K562 (cell line): Measurements from ENCODE around the gene APCDD1L. TPM values are rescaled to one million over a fixed set of nuclear protein-coding genes. Genes with fewer than 3 reads are reported as not detected.

Source experiments
- ATAC-seq: fragments of 200-7000 bp; cut with Tn5 transposase; 3 replicates; pipeline ENCODE4 v1.9.1; 2020; ENCODE audit warnings: moderate library complexity
- Bru-seq: library from RNA; stranded (reverse); fragments of 400-500 nt; gene quantifications from one replicate; lab custom pipeline; 2021; lab: Mats Ljungman, UMichigan
- BruChase-seq, 2 experiments: library from RNA; stranded (reverse); fragments of 400-500 nt; gene quantifications; one replicate each; lab custom pipeline; 2021; lab: Mats Ljungman, UMichigan
- BruUV-seq: library from RNA; stranded (reverse); fragments of 400-500 nt; replicated peaks from 2 replicates; lab custom pipeline; 2021; lab: Mats Ljungman, UMichigan
- CTCF ChIA-PET: fragments of 300-600 bp; formaldehyde crosslinking; extraction: SDS; loops from one replicate; lab custom pipeline; 2021; ENCODE audit warnings: low intra/inter-chr PET ratio; lab: Yijun Ruan, JAX
- POLR2A ChIA-PET: fragments of 300-600, 350-650 bp; sonication (Branson Sonifier 250); formaldehyde crosslinking; extraction: SDS; loops from one replicate; lab custom pipeline; 2021; ENCODE audit warnings: antibody characterized with exemption, inconsistent platforms; lab: Yijun Ruan, JAX
- DNase-seq, 4 experiments: peaks; one replicate each; pipeline versions ENCODE4 v3.0.0 to v3.0.0-alpha.2; 2011 to 2018; ENCODE audit warnings: low spot score in 3 of 4, mixed read lengths in 3 of 4; ENCODE audit errors: extremely low read depth in 1 of 4
- FAIRE-seq: peaks from 2 replicates; lab custom pipeline; 2011; peaks lifted over from hg19 to GRCh38; lab: Jason Lieb, UNC
- H2AFZ ChIP-seq: 2 replicates; pipeline ENCODE4 v1.6.0; 2011; ENCODE audit warnings: low read depth, low read length, control low read depth, inconsistent platforms
- H3K27ac ChIP-seq: fragments of 200-600 bp; 3 replicates; pipeline ENCODE4 v1.8.0; 2011; ENCODE audit warnings: low read depth, mild to moderate bottlenecking, control low read depth, inconsistent platforms, low read length, moderate library complexity, mixed read lengths; ENCODE audit errors: extremely low read depth
- H3K27me3 ChIP-seq, 2 experiments: fragments of 300-600 bp in 1 of 2; 2 replicates in 1 of 2; 3 replicates in 1 of 2; pipeline versions ENCODE4 v1.6.0 to v1.8.0; 2011; ENCODE audit warnings: inconsistent platforms in 2 of 2, low read length in 2 of 2, mild to moderate bottlenecking in 1 of 2, mixed read lengths in 1 of 2, moderate library complexity in 1 of 2; ENCODE audit not compliant: control insufficient read depth in 2 of 2, insufficient read depth in 2 of 2
- H3K36me3 ChIP-seq: fragments of 300-600 bp; 3 replicates; pipeline ENCODE4 v1.8.0; 2011; ENCODE audit warnings: mild to moderate bottlenecking, low read length, inconsistent platforms; ENCODE audit not compliant: control insufficient read depth, insufficient read depth
- H3K4me1 ChIP-seq, 2 experiments: fragments of 200-600 bp in 1 of 2; replicated peaks in 1 of 2; 2 replicates in 1 of 2; 3 replicates in 1 of 2; pipeline versions ENCODE4 v1.5.1 to v1.8.0; 2011; ENCODE audit warnings: inconsistent platforms in 2 of 2, low read length in 2 of 2, mild to moderate bottlenecking in 1 of 2, mixed read lengths in 1 of 2, moderate library complexity in 1 of 2; ENCODE audit not compliant: control insufficient read depth in 2 of 2, insufficient read depth in 2 of 2
- H3K4me2 ChIP-seq: 2 replicates; pipeline ENCODE4 v1.6.1; 2011; ENCODE audit warnings: low read length, control low read depth, inconsistent platforms, mixed read lengths; ENCODE audit not compliant: insufficient read depth
- H3K4me3 ChIP-seq: fragments of 200-600 bp; sonication (generic), shearing (Covaris generic); 2 replicates; pipeline ENCODE4 v1.5.1; 2016; ENCODE audit warnings: control low read depth, inconsistent platforms
- H3K79me2 ChIP-seq: fragments of 200-600 bp; 3 replicates; pipeline ENCODE4 v1.8.0; 2011; ENCODE audit warnings: low read length, inconsistent platforms; ENCODE audit not compliant: control insufficient read depth, insufficient read depth
- H3K9ac ChIP-seq, 2 experiments: 2 replicates each; pipeline versions ENCODE4 v1.6.0 to v1.6.1; 2011; ENCODE audit warnings: low read depth in 2 of 2, low read length in 2 of 2, control low read depth in 1 of 2, inconsistent platforms in 1 of 2, mild to moderate bottlenecking in 1 of 2, mixed read lengths in 1 of 2; ENCODE audit not compliant: insufficient read depth in 1 of 2
- H3K9me1 ChIP-seq: one replicate; pipeline ENCODE4 v1.6.0; 2011; ENCODE audit warnings: inconsistent platforms, mild to moderate bottlenecking, low read length, moderate library complexity; ENCODE audit not compliant: control insufficient read depth, insufficient read depth
- H3K9me3 ChIP-seq: replicated peaks from 2 replicates; pipeline ENCODE4 v1.5.1; 2011; ENCODE audit warnings: low read depth, low read length, inconsistent platforms; ENCODE audit not compliant: control insufficient read depth, insufficient read depth
- H4K20me1 ChIP-seq: replicated peaks from 2 replicates; pipeline ENCODE4 v1.6.1; 2011; ENCODE audit warnings: low read length, inconsistent platforms, mixed read lengths; ENCODE audit not compliant: control insufficient read depth, insufficient read depth
- ARID2 ChIP-seq: fragments of 450-650 bp; IDR thresholded peaks from 2 replicates; pipeline ENCODE4 v1.6.1; 2017; ENCODE audit warnings: antibody characterized with exemption, mild to moderate bottlenecking
- CSDE1 ChIP-seq, 2 experiments: fragments of 450-650 bp; IDR thresholded peaks; 2 replicates each; pipeline ENCODE4 v1.6.1; 2016; ENCODE audit warnings: mild to moderate bottlenecking in 1 of 2
- ELF4 ChIP-seq: fragments of 450-650 bp; formaldehyde crosslinking; IDR thresholded peaks from 2 replicates; pipeline ENCODE4 v1.4.0; 2022; ENCODE audit warnings: missing genetic modification characterization
- KDM1A ChIP-seq, 2 experiments: fragments of 450-650 bp; IDR thresholded peaks; 2 replicates each; pipeline ENCODE4 v1.6.1; 2016; ENCODE audit warnings: mild to moderate bottlenecking in 2 of 2
- MITF ChIP-seq: IDR thresholded peaks from 2 replicates; pipeline ENCODE4 v1.6.1; 2014; ENCODE audit warnings: antibody characterized with exemption
- MYNN ChIP-seq, 2 experiments: sonication (generic); formaldehyde crosslinking in 1 of 2; IDR thresholded peaks; 2 replicates each; pipeline versions ENCODE4 v1.5.0 to v1.6.1; 2016 to 2020; ENCODE audit warnings: antibody characterized with exemption in 1 of 2, missing genetic modification reagents in 1 of 2
- ZBTB5 ChIP-seq: fragments of 450-650 bp; IDR thresholded peaks from 2 replicates; pipeline ENCODE4 v1.6.1; 2017; ENCODE audit warnings: antibody characterized with exemption
- ZFP1 ChIP-seq: fragments of 450-650 bp; formaldehyde crosslinking; IDR thresholded peaks from 2 replicates; pipeline ENCODE4 v1.4.0; 2020; ENCODE audit warnings: mild to moderate bottlenecking, mixed read lengths
- ZNF124 ChIP-seq: sonication (generic); formaldehyde crosslinking; IDR thresholded peaks from 2 replicates; pipeline ENCODE4 v1.8.1; 2022; ENCODE audit warnings: missing genetic modification reagents
- ZNF143 ChIP-seq: sonication (generic); formaldehyde crosslinking; IDR thresholded peaks from 2 replicates; pipeline ENCODE4 v1.9.0; 2022; ENCODE audit warnings: mild to moderate bottlenecking, missing genetic modification reagents
- ZNF175 ChIP-seq: fragments of 200-800 bp; sonication (Bioruptor generic); IDR thresholded peaks from 2 replicates; pipeline ENCODE4 v1.6.1; 2016; ENCODE audit warnings: low read depth, mild to moderate bottlenecking, missing genetic modification characterization, missing compliant biosample characterization
- ZNF644 ChIP-seq: fragments of 200-800 bp; sonication (Bioruptor generic); IDR thresholded peaks from 2 replicates; pipeline ENCODE4 v1.6.1; 2016; ENCODE audit warnings: low read depth, missing genetic modification characterization, missing compliant biosample characterization
- WGBS: fragments of 100-300 bp; shearing (Covaris generic); methylation state at CpG from one replicate; pipeline ENCODE4 v1.1.6; 2016; ENCODE audit warnings: low coverage, mixed read lengths; ENCODE audit not compliant: insufficient coverage; ENCODE audit errors: missing lambda C conversion rate; 5-methylcytosine and 5-hydroxymethylcytosine counted together
- in situ Hi-C: fragments of 300-500 bp; cut with MboI; formaldehyde crosslinking; loops from 4 replicates; pipeline ENCODE4 v1.15.0; 2018; ENCODE audit warnings: inconsistent platforms, mixed read lengths
- intact Hi-C: fragments of 100-400 bp; cut with micrococcal nuclease; formaldehyde crosslinking; loops from 2 replicates; pipeline ENCODE4 v1.14.2; 2022
- long read RNA-seq, 3 experiments: library from polyadenylated mRNA in 2 of 3; library from RNA in 1 of 3; unstranded in 2 of 3; stranded (forward) in 1 of 3; transcript quantifications; one replicate each; pipeline ENCODE4 v2.0.0, GENCODE V29; 2019 to 2022
- polyA minus RNA-seq, 3 experiments: library from RNA; depleted of rRNA, polyadenylated mRNA; stranded (reverse); fragments of >200 nt; gene quantifications; 2 replicates each; pipeline ENCODE4 v1.2.3, GENCODE V29; 2011
- polyA plus RNA-seq, 8 experiments: library from polyadenylated mRNA; depleted of rRNA in 4 of 8; stranded (reverse) in 5 of 8; unstranded in 3 of 8; fragments of >200 nt; fragmentation: Nextera tagmentation in 2 of 8; fragmentation: Illumina TruSeq in 1 of 8; extraction: Ambion mirVana in 2 of 8; extraction: Trizol in 1 of 8; gene quantifications; 2 replicates each; pipeline versions ENCODE4 v1.2.1 to v1.2.3, GENCODE V29; 2011 to 2014; ENCODE audit warnings: inconsistent platforms in 1 of 8, missing spikeins in 1 of 8
- total RNA-seq, 7 experiments: library from RNA; depleted of rRNA in 6 of 7; stranded (reverse); fragments of >200 nt in 6 of 7; fragmentation: Illumina TruSeq in 2 of 7; extraction: Trizol in 2 of 7; gene quantifications; 2 replicates each; pipeline versions ENCODE4 v1.2.1 to v1.2.3, GENCODE V29; 2011 to 2021; ENCODE audit warnings: low replicate concordance in 1 of 7

The APCDD1L gene
- not detected in 2 replicates for total RNA-seq (2011; cell fraction: chromatin; rRNA removed; ENCODE audit: low replicate concordance)
- 0.33 TPM in 1 of 2 replicates, not detected in the other for total RNA-seq (2011; cell fraction: nucleolus; rRNA removed)
- not detected in 2 replicates for total RNA-seq (2011; cell fraction: nucleoplasm; rRNA removed)
- total RNA-seq (2014; rRNA removed), result not detected in 2 replicates
- not detected in 2 replicates for total RNA-seq (2014; rRNA removed; fragmentation: Illumina TruSeq; extraction: Trizol)
- total RNA-seq (2015; rRNA removed; fragmentation: Illumina TruSeq; extraction: Trizol), result not detected in 2 replicates
- not detected in 2 replicates for total RNA-seq (2021)
- not detected in 2 replicates for polyA plus RNA-seq (2011; rRNA removed)
- not detected in 2 replicates for polyA plus RNA-seq (2011; cell fraction: cytosol; rRNA removed)
- not detected in 2 replicates for polyA plus RNA-seq (2011; cell fraction: nucleus; rRNA removed)
- 0.03 TPM in 1 of 2 replicates, not detected in the other for polyA plus RNA-seq (2012)
- polyA plus RNA-seq (2014; fragmentation: Illumina TruSeq; extraction: Trizol), result not detected in 2 replicates
- not detected for polyA plus RNA-seq (2014; fragmentation: Nextera tagmentation; extraction: Ambion mirVana)
- polyA plus RNA-seq (2014; rRNA removed), result not detected in 2 replicates
- not detected in 2 replicates for polyA minus RNA-seq (2011; rRNA and poly(A)+ RNA removed)
- polyA minus RNA-seq (2011; cell fraction: cytosol; rRNA and poly(A)+ RNA removed), result not detected in 2 replicates
- not detected in 2 replicates for polyA minus RNA-seq (2011; cell fraction: nucleus; rRNA and poly(A)+ RNA removed)
- percentile 2 among the genes with signal in this experiment for Bru-seq, nascent RNA
- percentile 2 among the genes with signal in this experiment for BruChase-seq, experiment 1, labeled RNA remaining after a 2-hour chase
- percentile 6 among the genes with signal in this experiment for BruChase-seq, experiment 2, labeled RNA remaining after a 6-hour chase
- long read RNA-seq, experiment 1, result 0 reads
- long read RNA-seq, experiment 2, result 0 reads
- long read RNA-seq, experiment 3, result 0 reads

DNA sequence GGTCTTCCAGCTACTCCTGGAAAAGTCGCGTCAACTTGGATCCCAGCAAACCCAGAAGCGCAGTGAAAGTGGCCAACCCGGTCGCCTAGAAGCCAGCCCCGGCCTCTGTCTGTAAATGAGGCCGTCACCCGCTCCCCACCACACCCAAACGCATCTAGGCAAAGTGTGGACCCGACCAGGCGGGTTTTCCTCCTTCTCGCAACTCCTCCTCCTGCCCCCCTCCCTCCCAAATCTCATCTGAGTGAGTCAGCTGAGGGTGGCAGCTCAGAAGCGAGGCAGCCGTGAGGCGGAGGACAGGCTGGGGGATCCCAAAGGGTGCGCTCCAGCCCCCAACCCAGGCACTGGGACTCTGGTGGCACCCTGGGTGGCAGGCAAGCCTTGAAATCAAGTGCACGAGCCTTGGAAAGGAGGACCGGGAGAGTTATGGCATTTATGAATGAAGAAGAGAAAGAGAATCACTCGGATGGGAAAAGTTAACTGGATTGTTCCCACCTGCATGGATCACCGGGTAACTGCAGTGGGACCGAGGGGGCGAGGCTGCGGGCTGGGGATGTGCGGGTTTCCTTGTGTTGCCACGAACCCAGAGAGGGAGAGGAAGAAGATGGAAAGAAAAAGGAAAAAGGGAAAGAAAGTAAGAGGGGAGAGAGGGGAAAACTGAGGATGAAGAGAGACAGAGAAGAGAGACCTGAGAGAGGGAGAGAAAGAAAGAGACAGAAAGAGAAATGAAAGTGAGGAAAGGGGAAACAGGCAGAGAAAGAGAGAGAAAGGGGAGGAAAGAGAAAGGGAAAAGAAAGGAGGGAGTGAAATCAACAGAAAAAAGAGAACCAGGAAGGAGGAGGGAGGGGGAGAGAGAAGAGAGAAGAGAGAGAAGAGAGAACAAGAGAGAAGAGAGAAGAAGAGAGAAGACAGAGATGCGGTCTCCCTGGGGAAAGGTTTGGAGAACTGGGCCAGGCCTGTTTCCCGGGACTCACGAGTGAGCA is at the start of gene APCDD1L:
TSS of gene APCDD1L (minus strand) at position 167 of the 980 bp plus-strand sequence. CDS start 692 bp downstream, outside the sequence.
- peaks cover 0 to 15% of the 10 kb centered on the region in 2 experiments; a peak in 2 of 5 replicates for H3K4me1 ChIP-seq
- 3% methylated on average over 24 of the region's 28 CpGs for WGBS
- no peak for ATAC-seq
- intact Hi-C loops, result no loop called here
- H4K20me1 ChIP-seq, result no peaks in the 10 kb centered on the region
- no peaks in the 10 kb centered on the region for H3K36me3 ChIP-seq
- no peak within 1 kb of the TSS for H3K9ac ChIP-seq
- in situ Hi-C loops, result no loop called here
- H3K4me3 ChIP-seq, result no peak within 1 kb of the TSS
- CTCF ChIA-PET, result no interaction called here
- peaks cover 29 to 75% of the 10 kb centered on the region in 2 experiments; a peak in 4 of 5 replicates for H3K27me3 ChIP-seq
- no peaks in the 10 kb centered on the region for H3K79me2 ChIP-seq
- H2AFZ ChIP-seq, result no peak within 1 kb of the TSS
- no peak within 1 kb of the TSS for H3K27ac ChIP-seq
- BruUV-seq, result no TSS peak
- no peaks in the 10 kb centered on the region for H3K9me1 ChIP-seq
- H3K4me2 ChIP-seq, result no peak within 1 kb of the TSS
- H3K9me3 ChIP-seq, result no peaks in the 10 kb centered on the region
- no peak for FAIRE-seq
- peak in 3 of 4 experiments; percentile 14 to 18 (median 16) for DNase-seq
- POLR2A ChIA-PET, result interaction anchor here (0.6 kb wide), 1 partner anchor 157 kb away, joined by 3 read pairs; no protein-coding TSS in a partner anchor
- TF ChIP-seq MYNN (IDR thresholded peaks at IDR 0.05), result no peak
- TF ChIP-seq MYNN (CRISPR knock-in tag; IDR thresholded peaks at IDR 0.05), result no peak
- TF ChIP-seq ZFP1 (CRISPR knock-in tag), result no peak
- no peak for TF ChIP-seq ZNF644 (tag)
- 0 out of 4 replicates have a peak, but pooled peaks of 1 of the 2 experiments have one; percentile 13 for TF ChIP-seq KDM1A (IDR thresholded peaks at IDR 0.05)
- 0 out of 2 replicates have a peak, but pooled peaks have one; percentile 18 for TF ChIP-seq ELF4 (CRISPR knock-in tag)
- TF ChIP-seq ZBTB5, result no peak
- no peak for TF ChIP-seq ARID2
- TF ChIP-seq CSDE1 (IDR thresholded peaks at IDR 0.05), result no peak
- no peak for TF ChIP-seq ZNF143 (CRISPR knock-in tag)
- TF ChIP-seq ZNF124 (CRISPR knock-in tag), result no peak
- TF ChIP-seq MITF, result no peak
- no peak for TF ChIP-seq ZNF175 (CRISPR knock-in tag)
